GM18907 (cell line): ENCODE results near the gene PARP3.
A peak's percentile ranks its signal among the peaks of the same experiment; 100 is the strongest.

Experiments used
- ATAC-seq: cut with Tn5 transposase; IDR thresholded peaks from one replicate; pipeline ENCODE4 v1.9.1; 2021; ENCODE audit warnings: mild to moderate bottlenecking, moderate library complexity; ENCODE audit not compliant: unreplicated experiment

Gene PARP3

DNA sequence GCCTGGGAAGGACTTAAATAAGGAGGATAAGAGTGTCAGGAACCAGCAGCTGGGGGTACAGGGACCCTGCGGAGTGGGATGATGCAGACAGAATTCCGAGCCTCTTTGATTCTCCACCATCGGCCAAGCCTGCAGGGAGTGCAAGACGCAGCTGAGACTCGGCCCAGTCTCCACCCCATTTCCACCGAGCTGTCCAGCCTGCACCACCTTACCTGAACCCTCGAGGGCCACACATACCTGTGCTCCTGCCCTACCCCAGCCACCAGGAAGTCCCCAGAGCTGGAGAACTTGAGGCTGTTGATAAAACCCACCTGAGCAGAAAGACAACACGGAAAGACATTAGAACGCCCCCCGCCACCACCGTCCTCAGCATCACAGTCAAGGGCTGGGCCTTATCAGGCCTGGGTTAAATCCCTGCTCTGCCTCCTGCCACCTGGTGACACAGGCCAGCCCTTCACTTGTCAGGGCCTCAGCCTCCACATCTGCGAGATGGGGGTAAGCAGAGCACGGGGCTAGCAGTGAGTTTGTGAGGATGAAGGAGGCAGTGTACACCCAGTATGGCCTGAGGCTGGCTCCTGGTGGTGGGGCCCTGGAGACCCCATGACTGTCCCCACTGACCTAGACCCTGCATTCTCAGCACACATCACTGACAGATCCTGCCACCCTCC, 8.6 kb upstream of the PARP3 start:
- ATAC-seq = no peak

DNA sequence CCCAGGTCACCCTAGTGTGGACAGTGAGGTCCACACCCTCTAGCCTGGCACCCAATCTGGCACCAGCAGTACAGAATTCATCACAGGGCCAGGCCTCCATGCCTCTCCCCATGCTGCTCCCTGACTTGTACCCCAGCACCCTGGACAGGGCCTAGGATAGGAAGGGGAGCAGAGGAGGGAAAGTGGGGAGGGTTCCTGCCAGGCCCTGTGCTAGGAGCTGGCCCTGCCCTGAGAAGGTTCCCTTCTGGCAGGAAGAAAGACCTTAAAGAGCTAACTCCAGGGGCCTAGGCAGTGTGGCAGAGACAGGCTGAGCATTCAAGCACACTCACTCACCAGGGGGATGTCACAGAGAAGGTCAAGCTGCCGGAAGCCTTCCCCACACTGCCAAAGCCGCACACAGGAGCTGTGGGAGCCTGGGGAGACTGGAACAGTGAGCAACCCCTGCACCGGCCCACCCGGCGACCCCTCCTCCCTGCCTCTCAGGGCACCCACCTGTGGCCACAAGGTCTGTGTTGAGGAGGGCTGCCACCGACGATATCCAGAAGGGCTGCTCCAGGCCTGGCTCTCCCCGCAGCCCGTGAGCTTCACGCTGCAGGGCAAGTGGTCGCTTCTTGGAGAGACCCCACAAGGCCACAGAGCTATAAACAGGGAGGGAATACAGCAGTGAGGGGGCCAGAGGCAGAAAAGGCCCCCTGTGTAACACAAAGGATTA, 7.9 kb upstream of the PARP3 start:
- no peak for ATAC-seq

DNA sequence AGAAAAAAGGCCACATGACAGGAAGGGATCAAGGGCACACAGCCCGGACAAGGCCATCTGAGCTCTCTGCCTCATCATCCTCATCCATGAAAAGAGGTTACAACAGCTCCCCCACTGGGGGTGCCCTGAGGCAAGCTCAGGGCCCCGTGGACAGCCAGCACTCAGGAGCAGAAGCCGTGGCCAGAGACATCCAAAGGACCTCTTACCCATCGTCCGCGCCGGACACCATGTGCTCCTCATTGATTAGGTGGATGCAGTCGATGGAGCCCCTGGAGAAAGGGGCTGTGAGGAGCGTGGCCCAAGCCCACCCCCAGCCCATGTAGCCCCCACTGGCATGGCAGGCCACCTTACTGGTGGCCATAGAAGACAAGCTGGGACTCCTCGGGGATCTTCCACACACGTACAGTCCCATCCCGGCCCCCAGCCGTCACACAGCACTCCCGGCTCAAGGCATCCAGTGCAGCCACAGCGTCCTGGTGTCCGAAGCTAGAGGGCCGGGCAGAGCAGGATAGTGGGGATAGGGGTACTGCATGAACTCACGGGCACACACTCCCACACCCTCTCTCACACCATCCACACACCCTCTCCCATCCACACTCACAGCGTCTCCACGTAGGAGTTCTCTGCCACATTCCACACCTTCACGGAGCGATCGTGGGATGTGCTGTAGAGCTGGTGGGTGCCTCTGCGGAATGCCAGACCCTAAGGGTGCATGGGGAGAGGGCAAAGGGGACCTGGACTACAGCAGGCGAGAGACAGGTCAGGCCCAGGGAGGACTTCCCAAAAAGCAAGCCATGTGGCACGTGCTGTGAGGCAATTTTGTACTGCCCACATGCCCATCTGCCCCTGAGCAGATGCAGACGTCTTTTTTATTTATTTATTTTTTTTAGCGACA, 6.9 kb upstream of the PARP3 start:
- no peak for ATAC-seq

DNA sequence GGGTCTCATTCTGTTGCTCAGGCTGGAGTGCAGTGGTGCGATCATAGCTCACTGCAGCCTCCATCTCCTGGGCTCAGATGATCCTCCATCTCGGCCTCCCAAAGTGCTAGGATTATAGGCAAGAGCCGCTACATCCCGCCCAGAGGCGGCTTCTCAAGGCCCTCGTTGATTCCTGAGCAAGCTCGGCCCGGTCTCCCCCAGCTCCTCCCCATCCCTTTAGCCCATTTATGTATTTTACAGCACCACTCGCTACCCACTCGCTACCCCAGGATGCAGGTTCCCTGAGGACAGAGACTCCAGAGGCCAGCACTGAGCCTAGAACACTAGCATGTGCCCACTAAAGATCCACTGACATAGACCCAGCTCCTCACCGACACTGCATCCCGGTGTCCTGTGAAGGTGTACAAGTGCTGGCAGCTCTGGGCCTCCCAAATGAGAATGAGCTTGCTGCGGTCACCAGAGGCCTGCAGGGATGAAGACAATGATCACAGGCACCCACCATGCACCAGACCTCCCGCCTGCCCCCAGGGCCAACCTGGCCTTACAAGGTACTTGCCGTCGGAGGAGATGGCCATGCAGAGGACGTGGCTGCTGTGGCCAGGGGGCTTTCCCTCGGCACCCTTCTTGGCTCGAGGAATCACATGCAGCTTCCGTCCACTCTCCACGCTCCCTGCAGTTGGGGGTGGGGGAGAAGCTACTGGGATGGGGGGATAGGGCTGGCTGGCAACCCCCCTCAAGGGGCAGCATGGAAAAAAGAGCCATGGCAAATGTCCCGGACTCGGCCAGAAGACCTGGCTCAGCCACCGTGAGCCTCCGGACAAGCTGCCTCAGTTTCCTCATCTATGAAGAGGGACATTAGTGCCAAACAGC, 6.0 kb upstream of the PARP3 start:
- ATAC-seq = no peak

DNA sequence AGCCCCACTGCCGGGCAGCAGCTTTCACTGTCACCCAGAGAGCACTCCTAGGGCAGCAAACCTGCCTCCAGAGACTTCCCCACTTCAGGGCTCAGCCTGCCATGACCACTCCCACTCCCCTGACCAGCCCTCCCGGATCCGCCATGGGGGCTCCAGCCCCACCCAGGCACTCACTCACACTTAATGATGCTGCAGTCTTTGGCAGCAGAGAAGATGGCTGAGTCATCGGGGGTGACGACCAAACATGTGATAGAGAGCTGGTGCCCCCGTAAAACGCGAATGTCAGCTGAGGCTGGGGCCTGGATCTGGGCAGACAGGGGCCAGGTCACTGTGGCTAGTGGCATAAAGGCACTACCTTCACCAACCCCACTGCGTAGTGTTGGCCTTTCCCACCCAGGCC, 5.1 kb upstream of the PARP3 start:
- ATAC-seq = no peak

DNA sequence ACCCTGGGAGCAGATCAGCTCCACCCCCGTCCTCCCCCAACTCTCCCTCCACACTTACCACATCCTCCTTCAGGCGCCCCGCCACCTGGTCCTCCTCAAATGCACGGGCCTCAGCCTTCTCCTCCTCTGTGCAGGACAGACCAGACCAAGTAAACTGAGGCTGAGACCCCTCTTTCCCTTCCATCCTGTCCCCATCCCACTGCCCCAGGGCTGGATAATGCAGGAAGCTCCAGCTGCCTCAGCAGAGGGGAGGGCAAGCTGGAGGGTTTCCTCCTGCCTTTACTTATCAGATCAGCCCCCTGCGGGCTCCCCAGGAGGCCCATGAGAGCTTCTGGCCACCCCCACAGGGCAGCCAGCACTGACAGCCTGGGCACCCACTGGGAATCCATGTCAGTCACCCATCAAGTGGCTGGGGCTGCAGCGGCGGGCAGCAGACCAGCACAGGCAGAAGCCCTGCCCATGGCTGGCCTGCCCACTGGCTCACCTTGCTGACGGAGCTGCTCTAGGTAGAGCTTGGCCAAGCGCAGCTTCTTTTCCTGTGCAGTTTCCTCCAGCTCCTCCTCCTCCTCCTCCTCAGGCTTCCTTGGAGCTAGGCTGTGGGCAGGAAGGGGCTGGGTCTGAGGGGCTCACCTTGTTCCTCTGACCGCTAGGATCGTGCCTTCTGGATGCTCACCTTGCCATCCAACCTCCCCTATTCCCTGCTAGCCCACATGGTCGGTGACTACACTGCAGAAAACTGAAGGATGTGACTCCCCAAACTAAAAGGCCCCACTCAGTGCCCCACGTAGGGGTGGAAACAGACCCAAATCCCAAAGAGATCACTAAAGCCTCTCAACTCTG, 4.3 kb upstream of the PARP3 start:
- ATAC-seq = no peak

DNA sequence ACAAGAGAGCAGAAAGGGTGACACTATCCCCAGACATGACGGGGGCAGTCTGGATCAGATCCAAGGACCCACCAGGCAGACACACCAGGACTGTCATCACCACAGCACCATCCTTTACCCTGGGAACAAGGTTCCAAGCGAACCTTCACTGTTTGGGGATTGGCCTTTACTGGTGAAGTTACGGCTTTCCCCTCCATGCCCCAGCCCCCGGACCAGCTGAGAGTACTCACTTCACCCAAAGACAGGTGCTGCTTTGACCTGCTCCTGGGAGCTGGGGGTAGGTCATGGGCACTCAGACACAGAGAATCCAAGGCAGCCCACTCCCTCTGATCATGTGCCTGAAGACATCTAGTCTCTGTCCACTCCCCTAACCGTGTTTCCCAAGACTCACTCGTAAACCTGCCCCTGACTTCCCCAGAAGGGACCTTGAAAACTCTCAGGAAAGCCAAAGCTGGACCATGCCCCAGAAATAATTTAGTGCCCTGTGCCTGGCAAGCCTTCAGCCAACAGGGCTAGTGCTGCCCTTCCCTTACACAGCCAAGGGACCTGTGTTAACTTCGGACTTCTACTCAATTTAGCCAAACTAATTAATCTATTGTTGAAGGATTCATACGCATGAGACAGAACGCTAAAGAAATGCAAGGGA, 3.3 kb upstream of the PARP3 start:
- no peak for ATAC-seq

DNA sequence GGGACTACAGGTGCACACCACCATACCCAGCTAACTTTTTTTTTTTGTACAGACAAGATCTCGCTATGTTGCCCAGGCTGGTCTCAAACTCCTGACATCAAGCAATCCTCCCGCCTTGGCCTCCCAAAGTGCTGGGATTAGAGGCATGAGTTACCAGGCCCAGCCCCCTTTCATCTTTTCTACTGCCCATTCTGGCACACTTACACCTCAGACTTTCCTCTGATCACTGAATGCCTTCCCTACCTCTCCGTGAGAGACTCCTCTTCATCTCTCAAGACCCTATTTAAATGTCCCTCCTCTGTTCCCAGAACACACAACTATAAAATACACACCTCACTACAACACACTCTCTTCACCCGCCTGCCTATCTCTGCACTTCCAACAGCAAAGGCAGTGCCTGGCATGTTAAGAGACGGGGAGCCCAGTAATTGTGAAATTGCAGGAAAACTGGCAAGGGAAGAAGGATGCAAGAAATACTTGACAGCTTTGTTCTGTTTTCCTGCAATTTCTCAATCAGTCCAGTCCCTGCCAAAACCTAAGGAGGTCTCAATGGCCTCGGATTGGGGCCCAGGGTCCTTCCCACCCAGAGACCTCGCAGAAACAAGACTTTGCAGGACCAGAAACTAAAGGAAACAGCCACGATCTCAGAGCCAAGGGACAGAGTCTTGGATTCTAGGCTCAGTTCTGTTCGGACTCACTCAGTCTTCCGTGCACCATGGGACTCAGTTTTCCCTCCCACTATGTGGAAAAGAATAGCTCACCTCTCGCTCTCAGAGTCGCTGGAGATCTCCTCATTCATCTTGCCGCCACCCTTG, 1.3 kb upstream of the PARP3 start:
- no peak for ATAC-seq

DNA sequence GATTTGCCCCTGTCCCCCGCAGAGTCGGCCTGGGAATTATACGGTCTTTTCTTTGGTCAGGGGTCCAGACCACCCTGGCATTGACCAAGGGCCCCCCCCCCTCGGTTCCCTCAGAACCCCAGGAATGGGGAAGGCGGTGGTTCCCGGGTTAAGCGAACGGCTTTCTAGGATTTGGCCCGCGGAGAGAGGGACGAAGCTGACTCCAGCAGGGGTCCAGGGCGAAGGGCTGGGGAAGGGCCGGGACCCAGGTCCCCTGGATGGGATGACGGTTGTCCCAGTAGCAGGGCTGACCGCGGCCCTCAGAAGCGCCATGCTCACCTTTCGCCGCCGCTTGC, 733 bp upstream of the PARP3 start:
- no peak for ATAC-seq

DNA sequence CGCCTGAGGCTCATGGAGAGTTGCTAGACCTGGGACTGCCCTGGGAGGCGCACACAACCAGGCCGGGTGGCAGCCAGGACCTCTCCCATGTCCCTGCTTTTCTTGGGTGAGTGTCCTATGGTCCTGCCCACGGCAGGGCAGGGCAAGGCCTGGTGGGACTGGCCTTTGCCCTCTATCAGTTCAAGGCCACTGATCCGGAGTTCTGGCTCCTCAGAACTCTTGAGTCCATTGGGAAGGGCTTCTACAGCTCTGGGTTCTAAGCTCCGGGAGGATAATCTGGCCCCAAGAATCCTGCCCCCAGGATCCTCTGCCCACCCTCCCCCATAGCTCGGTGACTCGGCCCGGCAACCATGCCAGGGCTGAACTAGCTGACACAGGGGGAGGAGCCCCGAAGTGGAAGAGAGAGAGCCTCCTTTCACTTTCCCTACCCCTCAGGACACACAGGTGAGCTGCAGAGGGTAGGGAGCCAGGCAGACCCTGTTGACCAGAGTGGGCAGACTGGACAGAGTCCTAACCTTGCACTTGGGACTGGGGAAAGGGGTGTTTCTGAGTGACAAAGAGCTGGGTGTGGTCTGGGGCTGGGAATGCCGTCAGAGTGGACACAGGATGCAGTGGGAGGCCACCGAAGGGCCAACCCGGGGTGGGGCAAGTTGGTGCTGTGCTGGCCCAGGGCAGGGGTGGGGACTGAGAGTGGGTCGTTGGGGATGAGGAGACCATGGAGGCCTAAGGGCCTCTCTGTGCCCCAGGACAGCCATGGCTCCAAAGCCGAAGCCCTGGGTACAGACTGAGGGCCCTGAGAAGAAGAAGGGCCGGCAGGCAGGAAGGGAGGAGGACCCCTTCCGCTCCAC, 664 bp downstream of the PARP3 start:
- peak; percentile 31 for ATAC-seq

DNA sequence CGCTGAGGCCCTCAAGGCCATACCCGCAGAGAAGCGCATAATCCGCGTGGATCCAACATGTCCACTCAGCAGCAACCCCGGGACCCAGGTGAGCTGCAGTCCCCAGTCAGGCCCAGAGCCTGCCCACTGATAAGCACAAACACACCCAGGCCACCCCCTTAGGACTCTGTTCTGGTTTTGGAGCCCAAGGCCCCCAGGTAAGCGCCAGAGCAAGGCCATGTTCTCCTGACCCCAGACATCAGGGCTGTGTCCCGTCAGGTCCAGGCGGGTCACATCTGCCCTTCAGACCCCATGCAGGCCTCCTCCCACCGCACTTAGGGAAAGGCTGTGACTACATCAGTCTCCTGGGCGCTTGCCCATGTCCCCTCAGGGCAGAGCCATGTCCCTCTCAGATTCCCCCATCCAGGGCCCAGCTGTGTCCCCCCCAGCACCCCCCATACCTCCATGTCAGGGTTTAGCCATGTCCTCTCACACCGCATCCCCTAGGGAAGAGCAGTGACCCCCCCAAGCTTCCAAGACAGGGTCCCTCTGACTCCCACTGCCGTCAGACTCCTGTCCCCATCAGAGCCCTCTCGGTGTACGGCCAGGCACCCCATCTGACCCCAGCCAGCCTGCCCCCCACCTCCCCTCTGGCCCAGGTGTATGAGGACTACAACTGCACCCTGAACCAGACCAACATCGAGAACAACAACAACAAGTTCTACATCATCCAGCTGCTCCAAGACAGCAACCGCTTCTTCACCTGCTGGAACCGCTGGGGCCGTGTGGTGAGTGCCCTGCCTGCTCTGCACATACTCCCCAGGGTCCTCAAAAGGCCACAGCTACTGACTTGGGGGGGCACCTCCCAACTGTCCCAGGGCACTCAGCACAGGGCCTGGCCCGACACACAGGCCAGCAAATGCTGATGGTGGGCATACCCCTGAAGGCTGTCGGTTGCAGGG, 1.6 kb downstream of the PARP3 start:
- ATAC-seq = no peak

DNA sequence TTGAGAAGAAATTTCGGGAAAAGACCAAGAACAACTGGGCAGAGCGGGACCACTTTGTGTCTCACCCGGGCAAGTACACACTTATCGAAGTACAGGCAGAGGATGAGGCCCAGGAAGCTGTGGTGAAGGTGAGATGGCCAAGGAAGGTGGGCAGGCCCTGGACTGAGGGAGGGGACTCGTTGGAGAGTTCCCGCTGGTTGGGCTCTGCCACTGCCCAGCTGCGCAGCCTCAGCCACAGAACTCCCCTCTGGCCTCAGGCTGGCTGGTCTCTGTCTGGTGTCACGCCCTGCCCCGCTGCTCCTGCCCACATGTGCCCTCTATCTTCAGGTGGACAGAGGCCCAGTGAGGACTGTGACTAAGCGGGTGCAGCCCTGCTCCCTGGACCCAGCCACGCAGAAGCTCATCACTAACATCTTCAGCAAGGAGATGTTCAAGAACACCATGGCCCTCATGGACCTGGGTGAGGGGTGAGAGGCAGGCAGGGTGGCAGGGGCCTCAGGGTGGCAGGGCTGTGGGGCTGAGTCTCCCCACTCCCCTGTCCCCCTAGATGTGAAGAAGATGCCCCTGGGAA, 2.4 kb downstream of the PARP3 start:
- ATAC-seq = no peak

DNA sequence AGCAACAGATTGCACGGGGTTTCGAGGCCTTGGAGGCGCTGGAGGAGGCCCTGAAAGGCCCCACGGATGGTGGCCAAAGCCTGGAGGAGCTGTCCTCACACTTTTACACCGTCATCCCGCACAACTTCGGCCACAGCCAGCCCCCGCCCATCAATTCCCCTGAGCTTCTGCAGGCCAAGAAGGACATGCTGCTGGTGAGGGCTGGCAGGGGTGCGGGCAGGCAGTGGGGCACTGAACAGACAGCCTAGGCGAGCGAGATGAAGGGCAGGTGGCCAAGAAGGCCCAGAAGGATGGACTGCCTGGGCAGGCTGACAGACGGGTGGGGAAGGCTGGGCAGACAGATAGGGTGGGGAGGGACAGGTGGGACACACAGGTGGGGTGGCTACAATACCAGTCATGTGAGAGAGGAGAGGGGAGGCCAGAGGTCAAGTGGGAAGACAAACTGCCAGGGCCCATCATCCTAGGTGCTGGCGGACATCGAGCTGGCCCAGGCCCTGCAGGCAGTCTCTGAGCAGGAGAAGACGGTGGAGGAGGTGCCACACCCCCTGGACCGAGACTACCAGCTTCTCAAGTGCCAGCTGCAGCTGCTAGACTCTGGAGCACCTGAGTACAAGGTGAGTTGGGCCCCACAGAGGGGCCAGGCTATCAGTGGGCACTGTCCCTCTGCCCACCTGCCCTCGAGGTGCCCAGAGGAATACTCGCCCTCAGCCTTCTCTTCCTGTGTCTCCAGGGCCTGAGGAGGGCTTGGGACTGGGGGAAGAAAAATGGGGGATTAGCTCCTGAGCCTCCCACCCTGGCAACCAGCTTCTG, 3.1 kb downstream of the PARP3 start:
- no peak for ATAC-seq

DNA sequence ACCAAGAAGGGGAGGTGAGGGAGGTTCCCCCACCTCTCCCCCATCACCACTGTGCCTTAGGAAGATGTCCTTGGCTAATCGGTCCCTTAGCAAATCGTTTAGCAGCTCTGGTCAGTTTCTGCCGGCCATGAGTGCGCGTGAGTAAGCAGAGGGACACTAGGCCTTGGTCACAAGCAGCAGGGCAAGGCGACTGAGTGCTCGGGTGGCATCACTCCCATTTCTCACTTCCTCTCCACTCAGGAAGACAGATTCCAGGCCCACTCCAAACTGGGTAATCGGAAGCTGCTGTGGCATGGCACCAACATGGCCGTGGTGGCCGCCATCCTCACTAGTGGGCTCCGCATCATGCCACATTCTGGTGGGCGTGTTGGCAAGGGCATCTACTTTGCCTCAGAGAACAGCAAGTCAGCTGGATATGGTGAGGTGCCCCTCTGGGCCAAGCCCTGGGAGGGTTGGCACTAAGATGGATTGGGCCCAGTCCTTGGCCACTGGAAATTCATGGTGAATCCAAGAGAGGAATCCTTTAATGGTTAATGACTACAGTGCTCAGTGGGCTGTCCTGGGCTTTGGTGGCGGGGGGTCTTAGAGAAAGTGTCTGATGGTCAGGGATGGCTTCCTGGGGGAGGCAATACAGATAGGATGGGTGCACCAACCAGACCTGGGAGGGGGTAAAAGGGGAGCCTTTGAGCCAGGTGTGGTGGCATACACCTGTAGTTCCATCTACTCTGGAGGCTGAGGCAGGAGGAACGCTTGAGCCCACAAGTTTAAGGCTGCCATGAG, 4.0 kb downstream of the PARP3 start:
- ATAC-seq = no peak

DNA sequence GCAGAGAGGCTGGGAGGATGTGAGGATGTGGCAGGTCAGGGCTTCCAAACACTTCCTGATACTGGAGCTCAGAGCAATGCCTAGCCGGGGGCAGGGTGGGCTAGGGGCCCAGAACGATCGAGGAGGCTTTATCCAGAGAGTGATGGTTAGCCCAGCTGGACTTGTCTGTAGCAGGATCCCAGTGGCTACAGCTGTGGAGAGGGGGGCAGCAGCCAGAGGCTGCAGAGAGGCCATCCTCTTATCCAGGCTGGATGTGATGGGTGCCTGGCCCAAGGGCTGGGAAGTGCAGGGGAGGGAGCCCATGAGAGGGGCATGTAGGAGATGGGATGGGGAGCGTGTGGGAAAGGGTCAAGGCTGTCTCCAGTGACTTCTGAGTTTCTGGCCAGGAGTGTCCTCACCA, 4.6 kb downstream of the PARP3 start:
- no peak for ATAC-seq
